ENCODE measurements around the gene OXA1L. TPM values are rescaled to one million over a fixed set of nuclear protein-coding genes. Genes with fewer than 3 reads are reported as not detected.

OXA1L gene
- total and polyA plus RNA-seq, 2 of the 13 experiments (the other 11 are each of a cell fraction or from before 2014, with no cell fraction given) = 230 to 589 TPM

GRCh38 chr14:22821193-22822015, 54.9 kb downstream of the OXA1L start (continued):
- TF ChIP-seq HNF4A (CRISPR knock-in tag; IDR thresholded peaks at IDR 0.05) (peak; percentile 36; the same call in 1 of the 2 replicates), CENPT (CRISPR knock-in tag; IDR thresholded peaks at IDR 0.05; ENCODE audit: low read depth) (no peak), ZNF343 (CRISPR knock-in tag; IDR thresholded peaks at IDR 0.05) (peak; percentile 93; the same call in 1 of the 2 replicates), ZNF589 (CRISPR knock-in tag; conservative IDR thresholded peaks at IDR 0.05) (no peak), ZHX2 (IDR thresholded peaks at IDR 0.05; ENCODE audit: low read depth) (no peak), ZHX2 (CRISPR knock-in tag; IDR thresholded peaks at IDR 0.05; ENCODE audit: borderline replicate concordance) (no peak), MEIS1 (CRISPR knock-in tag; IDR thresholded peaks at IDR 0.05; ENCODE audit: borderline replicate concordance) (peak; percentile 84; the same call in 1 of the 2 replicates), ZNF556 (CRISPR knock-in tag; IDR thresholded peaks at IDR 0.05; ENCODE audit: borderline replicate concordance) (no peak), XBP1 (CRISPR knock-in tag; IDR thresholded peaks at IDR 0.05) (0 out of 2 replicates have a peak, but pooled peaks have one; percentile 33), POGK (CRISPR knock-in tag; conservative IDR thresholded peaks at IDR 0.05) (peak; percentile 55; the same call in 1 of the 2 replicates), ZNF644 (CRISPR knock-in tag; IDR thresholded peaks at IDR 0.05; ENCODE audit: low read depth) (peak; percentile 67), RBAK (CRISPR knock-in tag; IDR thresholded peaks at IDR 0.05) (peak; percentile 58; the same call in 1 of the 2 replicates), ZBTB21 (CRISPR knock-in tag; IDR thresholded peaks at IDR 0.05) (no peak; the same call in 1 of the 2 replicates), ZIK1 (CRISPR knock-in tag; IDR thresholded peaks at IDR 0.05; ENCODE audit: borderline replicate concordance, low read depth) (peak; percentile 96; the same call in 1 of the 2 replicates), ZNF557 (CRISPR knock-in tag; IDR thresholded peaks at IDR 0.05) (no peak), RFXAP (CRISPR knock-in tag; IDR thresholded peaks at IDR 0.05; ENCODE audit: borderline replicate concordance) (peak; percentile 73; the same call in 1 of the 2 replicates), ZNF710 (CRISPR knock-in tag; IDR thresholded peaks at IDR 0.05; ENCODE audit: borderline replicate concordance) (no peak; the same call in 1 of the 2 replicates), MYNN (CRISPR knock-in tag; IDR thresholded peaks at IDR 0.05; ENCODE audit: low read depth) (peak; percentile 95; the same call in 1 of the 2 replicates), MXD1 (CRISPR knock-in tag; IDR thresholded peaks at IDR 0.05) (peak; percentile 89)

All from HepG2 (cell line).